Stimulated activated CD8-positive, alpha-beta memory T cell treated with anti-CD3 and anti-CD28 coated beads, Interleukin-7, amount 100 ng/mL, for 1 hour (primary cell): Measurements from ENCODE around the gene CDH11.

Source experiments
- DNase-seq, 2 donors: peaks; one replicate each; pipeline ENCODE4 v3.0.0-alpha.2; 2020; ENCODE audit warnings: low read depth in 2 of 2

Gene CDH11

GRCh38 chr16:65070831-65071432, 50.9 kb downstream of the CDH11 start:
- no peak for DNase-seq

- DNase-seq = no peak
Observed at GRCh38 chr16:65069766-65070165, 52.1 kb downstream of the CDH11 start.

- no peak for DNase-seq
Observed at GRCh38 chr16:65069065-65069464, 52.8 kb downstream of the CDH11 start.

GRCh38 chr16:65068151-65068740, 53.6 kb downstream of the CDH11 start:
- DNase-seq = no peak

- no peak for DNase-seq
Observed at GRCh38 chr16:65066651-65067050, 55.2 kb downstream of the CDH11 start.

GRCh38 chr16:65065031-65065430, 56.8 kb downstream of the CDH11 start:
- DNase-seq = no peak

GRCh38 chr16:65064131-65064530, 57.7 kb downstream of the CDH11 start:
- no peak for DNase-seq

- no peak for DNase-seq
Observed at GRCh38 chr16:65062736-65063583, 58.9 kb downstream of the CDH11 start.

- DNase-seq = no peak
Observed at GRCh38 chr16:65061935-65062518, 59.8 kb downstream of the CDH11 start.

- no peak for DNase-seq
Observed at GRCh38 chr16:65061263-65061662, 60.6 kb downstream of the CDH11 start.

- DNase-seq = no peak
Observed at GRCh38 chr16:65059406-65059980, 62.4 kb downstream of the CDH11 start.

GRCh38 chr16:65057184-65057583, 64.7 kb downstream of the CDH11 start:
- no peak for DNase-seq

GRCh38 chr16:65054457-65054856, 67.4 kb downstream of the CDH11 start:
- no peak for DNase-seq

GRCh38 chr16:65049679-65050078, 72.2 kb downstream of the CDH11 start:
- DNase-seq = no peak

GRCh38 chr16:65045961-65046360, 75.9 kb downstream of the CDH11 start:
- DNase-seq = no peak

- DNase-seq = no peak
Observed at GRCh38 chr16:65044873-65045272, 77.0 kb downstream of the CDH11 start.

GRCh38 chr16:65044026-65044425, 77.8 kb downstream of the CDH11 start:
- DNase-seq = no peak

GRCh38 chr16:65042438-65043365, 79.2 kb downstream of the CDH11 start:
- DNase-seq = no peak

GRCh38 chr16:65041667-65042066, 80.2 kb downstream of the CDH11 start:
- no peak for DNase-seq

- DNase-seq = no peak
Observed at GRCh38 chr16:65038100-65038499, 83.8 kb downstream of the CDH11 start.

GRCh38 chr16:65037556-65037955, 84.3 kb downstream of the CDH11 start:
- no peak for DNase-seq
